Gastroesophageal sphincter (tissue), 4 donors: ENCODE results near the gene SCGB1A1. TPM values are rescaled to one million over a fixed set of nuclear protein-coding genes. Genes with fewer than 3 reads are reported as not detected.

Experiments
- ATAC-seq: fragments of 150-250 bp; one replicate; pipeline ENCODE4 v1.9.1; 2016; ENCODE audit warnings: mild to moderate bottlenecking, moderate library complexity
- H3K27ac ChIP-seq, 4 donors: fragments of 200-600 bp; sonication (generic) in 3 of 4; 1 replicate in 3 of 4; 2 replicates in 1 of 4; pipeline ENCODE4 v1.5.1; 2016 to 2019
- H3K27me3 ChIP-seq: fragments of 200-600 bp; sonication (generic); one replicate; pipeline ENCODE4 v1.5.1; 2019
- H3K36me3 ChIP-seq, 2 donors: fragments of 200-600 bp; sonication (generic); one replicate each; pipeline ENCODE4 v1.5.1; 2019; ENCODE audit warnings: control low read depth in 1 of 2
- H3K4me1 ChIP-seq, 3 donors: fragments of 200-600 bp; sonication (generic); 1 replicate in 2 of 3; 2 replicates in 1 of 3; pipeline ENCODE4 v1.5.1; 2016 to 2019; ENCODE audit warnings: control low read depth in 2 of 3
- H3K4me3 ChIP-seq, 2 donors: fragments of 200-600 bp; sonication (generic); one replicate each; pipeline ENCODE4 v1.5.1; 2019; ENCODE audit warnings: mild to moderate bottlenecking in 1 of 2, moderate library complexity in 1 of 2
- H3K9me3 ChIP-seq, 3 donors: fragments of 200-600 bp; sonication (generic); one replicate each; pipeline ENCODE4 v1.5.1; 2017 to 2019; ENCODE audit warnings: control low read depth in 2 of 3
- CTCF ChIP-seq, 4 experiments: fragments of 200-600 bp in 2 of 4; fragments of 450-650 bp in 2 of 4; sonication (generic) in 1 of 4; IDR thresholded peaks; one replicate each; pipeline ENCODE4 v1.5.1; 2017 to 2019; ENCODE audit warnings: antibody characterized with exemption in 4 of 4, mild to moderate bottlenecking in 2 of 4, moderate library complexity in 2 of 4
- EP300 ChIP-seq: sonication (generic); formaldehyde crosslinking; IDR thresholded peaks from one replicate; pipeline ENCODE4 v1.6.1; 2017; ENCODE audit warnings: antibody characterized with exemption, mild to moderate bottlenecking
- POLR2A ChIP-seq, 2 donors: fragments of 450-650 bp; IDR thresholded peaks; one replicate each; pipeline ENCODE4 v1.6.1; 2017; ENCODE audit warnings: antibody characterized with exemption in 2 of 2, mild to moderate bottlenecking in 2 of 2, moderate library complexity in 1 of 2
- POLR2AphosphoS5 ChIP-seq: sonication (generic); formaldehyde crosslinking; IDR thresholded peaks from one replicate; pipeline ENCODE4 v1.6.1; 2017; ENCODE audit warnings: antibody characterized with exemption
- WGBS, 2 donors: methylation state at CpG; one replicate each; pipeline ENCODE4 v1.1.5; 2018; ENCODE audit warnings: low coverage in 1 of 2; 5-methylcytosine and 5-hydroxymethylcytosine counted together
- total RNA-seq, 4 donors: library from RNA; depleted of rRNA; stranded (reverse); fragments of >200 nt; gene quantifications; one replicate each; pipeline ENCODE4 v1.1.0, GENCODE V29; 2016

Gene SCGB1A1
- total RNA-seq, 4 donors from 2014 or later: not detected

GRCh38 chr11:62471603-62472002 lies 52.8 kb downstream of the SCGB1A1 start:
- Histone ChIP-seq H3K4me3 (no peak overlapping the region), H3K27ac (peak overlapping the region in 3 of 4 donors; percentile 69 to 76 (median 69)), H3K36me3 (no peaks in the 10 kb centered on the region), H3K9me3 (no peaks in the 10 kb centered on the region), H3K27me3 (no peaks in the 10 kb centered on the region), H3K4me1 (peaks cover 0 to 15% (median 9%) of the 10 kb centered on the region in 3 donors)
- no peak for ATAC-seq
- 83 to 100% methylated on average over 2 to 6 of the region's 7 CpGs for WGBS, 2 donors
- TF ChIP-seq EP300 (no peak), POLR2A (IDR thresholded peaks at IDR 0.05) (no peak), CTCF (IDR thresholded peaks at IDR 0.05) (no peak), POLR2AphosphoS5 (no peak)

GRCh38 chr11:62472063-62472884 lies 53.4 kb downstream of the SCGB1A1 start:
- TF ChIP-seq POLR2AphosphoS5 (peak; percentile 95), POLR2A (IDR thresholded peaks at IDR 0.05) (no peak)
- no peaks in the 10 kb centered on the region for H3K27me3 ChIP-seq
- no peak overlapping the region for H3K4me3 ChIP-seq
- H3K4me1 ChIP-seq: peaks cover 0 to 15% (median 9%) of the 10 kb centered on the region in 3 donors
- no peaks in the 10 kb centered on the region for H3K36me3 ChIP-seq
- WGBS, 2 donors: 39 to 63% methylated on average over 6 to 9 of the region's 9 CpGs
- ATAC-seq: peak; percentile 88
- peak overlapping the region; percentile 17 to 76 (median 69) for H3K27ac ChIP-seq
- H3K9me3 ChIP-seq: no peaks in the 10 kb centered on the region

Other genes with a start within 250 kb of the SCGB1A1 start
- not detected for gene SCGB1D1, start 228.8 kb upstream of the SCGB1A1 start, total RNA-seq
- gene SCGB2A1, start 210.4 kb upstream of the SCGB1A1 start, total RNA-seq: 1 to 10 TPM in 1 of 4 donors, not detected in 3; 8.7 TPM
- 1 to 10 TPM in 1 of 4 donors, not detected in 3; 9.3 TPM for gene SCGB1D2, start 176.8 kb upstream of the SCGB1A1 start, total RNA-seq
- gene SCGB2A2, start 148.9 kb upstream of the SCGB1A1 start, total RNA-seq: 10 to 100 TPM in 1 of 4 donors, not detected in 3; 40.0 TPM
- not detected for gene SCGB1D4, start 120.0 kb upstream of the SCGB1A1 start, total RNA-seq
- 10 to 100 TPM; 10.1 to 16.3 (median 13.5) TPM for gene ASRGL1, start 81.6 kb upstream of the SCGB1A1 start, total RNA-seq
- 1,000 to 10,000 TPM; 1,348 to 2,181 (median 1,745) TPM for gene AHNAK, start 127.8 kb downstream of the SCGB1A1 start, total RNA-seq
- 1,000 to 10,000 TPM; 1,070 to 1,712 (median 1,374) TPM for gene EEF1G, start 154.9 kb downstream of the SCGB1A1 start, total RNA-seq
- gene TUT1, start 172.5 kb downstream of the SCGB1A1 start, total RNA-seq: 1 to 10 TPM; 3.8 to 9.6 (median 7.6) TPM
- 10 to 100 TPM; 67.9 to 88.7 (median 85.6) TPM for gene MTA2, start 182.8 kb downstream of the SCGB1A1 start, total RNA-seq
- 10 to 100 TPM; 25.4 to 36.7 (median 31.9) TPM for gene EML3, start 193.7 kb downstream of the SCGB1A1 start, total RNA-seq
- 10 to 100 TPM in 3 of 4 donors, 1 to 10 TPM in 1; 3.0 to 18.3 (median 10.7) TPM for gene ROM1, start 194.2 kb downstream of the SCGB1A1 start, total RNA-seq
- gene B3GAT3, start 203.0 kb downstream of the SCGB1A1 start, total RNA-seq: 10 to 100 TPM; 11.4 to 25.8 (median 22.4) TPM
- gene GANAB, start 227.6 kb downstream of the SCGB1A1 start, total RNA-seq: 100 to 1,000 TPM in 3 of 4 donors, 10 to 100 TPM in 1; 87.8 to 151 (median 134) TPM
- gene INTS5, start 234.3 kb downstream of the SCGB1A1 start, total RNA-seq: 10 to 100 TPM; 12.6 to 19.0 (median 14.5) TPM
- 10 to 100 TPM; 19.3 to 39.5 (median 26.8) TPM for gene C11orf98, start 246.2 kb downstream of the SCGB1A1 start, total RNA-seq
- gene CSKMT, start 246.3 kb downstream of the SCGB1A1 start, total RNA-seq: 10 to 100 TPM in 1 of 4 donors, 1 to 10 TPM in 3; 2.0 to 18.6 (median 7.3) TPM